Neural cell (in vitro differentiated cells): Measurements from ENCODE around the gene COL5A1. TPM values are rescaled to one million over a fixed set of nuclear protein-coding genes. Genes with fewer than 3 reads are reported as not detected.

Source experiments
- H2AFZ ChIP-seq: fragments of 200-600, 300-800 bp; sonication (generic), shearing (Covaris generic); 2 replicates; pipeline ENCODE4 v1.6.0; 2014; ENCODE audit warnings: low read depth, mild to moderate bottlenecking, antibody characterized with exemption, low read length, moderate library complexity
- H3F3A ChIP-seq: fragments of 200-600 bp; shearing (Covaris generic); 2 replicates; pipeline ENCODE4 v1.6.1; 2016; ENCODE audit warnings: mild to moderate bottlenecking, moderate library complexity, mixed read lengths, antibody characterized with exemption, low read length; ENCODE audit not compliant: insufficient read depth, poor library complexity, severe bottlenecking
- H3K27ac ChIP-seq: fragments of 200-600, 300-800 bp; sonication (generic), shearing (Covaris generic); 2 replicates; pipeline ENCODE4 v1.5.1; 2014; ENCODE audit warnings: mild to moderate bottlenecking, low read length, moderate library complexity
- H3K27me3 ChIP-seq: fragments of 300-800, 200-600 bp; sonication (generic), shearing (Covaris generic); 2 replicates; pipeline ENCODE4 v1.6.0; 2014; ENCODE audit warnings: mild to moderate bottlenecking, low read depth, low read length, moderate library complexity; ENCODE audit not compliant: insufficient read depth
- H3K36me3 ChIP-seq: fragments of 300-800, 200-600 bp; sonication (generic), shearing (Covaris generic); 2 replicates; pipeline ENCODE4 v1.5.1; 2014; ENCODE audit warnings: mild to moderate bottlenecking, antibody characterized with exemption, low read length, moderate library complexity; ENCODE audit not compliant: insufficient read depth
- H3K4me2 ChIP-seq: fragments of 300-800, 200-600 bp; sonication (generic), shearing (Covaris generic); 2 replicates; pipeline ENCODE4 v1.6.0; 2014; ENCODE audit warnings: mild to moderate bottlenecking, low read length
- H3K4me3 ChIP-seq: fragments of 300-800, 200-600 bp; sonication (generic), shearing (Covaris generic); 2 replicates; pipeline ENCODE4 v1.5.1; 2014; ENCODE audit warnings: mild to moderate bottlenecking, low read length, moderate library complexity
- H3K79me2 ChIP-seq: fragments of 200-600 bp; shearing (Covaris generic); replicated peaks from 2 replicates; pipeline ENCODE4 v1.6.0; 2014; ENCODE audit warnings: mild to moderate bottlenecking, low read length, moderate library complexity; ENCODE audit not compliant: insufficient read depth
- H3K9ac ChIP-seq: fragments of 300-800, 200-600 bp; sonication (generic), shearing (Covaris generic); 2 replicates; pipeline ENCODE4 v1.6.1; 2016; ENCODE audit warnings: mild to moderate bottlenecking, low read length, mixed read lengths
- H3K9me2 ChIP-seq: fragments of 200-600 bp; shearing (Covaris generic); 2 replicates; pipeline ENCODE4 v1.6.1; 2016; ENCODE audit warnings: mild to moderate bottlenecking, low read length, mixed read lengths; ENCODE audit not compliant: insufficient read depth
- H3K9me3 ChIP-seq: fragments of 200-600, 300-800 bp; sonication (generic), shearing (Covaris generic); 2 replicates; pipeline ENCODE4 v1.6.1; 2016; ENCODE audit warnings: mild to moderate bottlenecking, mixed run types, low read length, moderate library complexity, mixed read lengths
- H4K20me1 ChIP-seq: fragments of 200-600 bp; shearing (Covaris generic); 2 replicates; pipeline ENCODE4 v1.6.1; 2016; ENCODE audit warnings: mild to moderate bottlenecking, mixed run types; ENCODE audit not compliant: insufficient read depth
- EP300 ChIP-seq: fragments of 450-650 bp; conservative IDR thresholded peaks from 2 replicates; pipeline ENCODE4 v1.6.1; 2014; ENCODE audit warnings: antibody characterized with exemption, mild to moderate bottlenecking, moderate library complexity; ENCODE audit not compliant: poor library complexity, severe bottlenecking
- EZH2 ChIP-seq: fragments of 200-600, 300-800 bp; shearing (Covaris generic), sonication (generic); IDR thresholded peaks from 2 replicates; pipeline ENCODE4 v1.6.1; 2014; ENCODE audit warnings: antibody characterized with exemption, low read length, borderline replicate concordance, mild to moderate bottlenecking; ENCODE audit not compliant: insufficient read depth, poor library complexity, severe bottlenecking
- MXI1 ChIP-seq: fragments of 450-650 bp; conservative IDR thresholded peaks from 2 replicates; pipeline ENCODE4 v1.6.1; 2014; ENCODE audit warnings: antibody characterized with exemption, mild to moderate bottlenecking; ENCODE audit not compliant: poor library complexity, severe bottlenecking
- POLR2AphosphoS5 ChIP-seq: IDR thresholded peaks from 2 replicates; pipeline ENCODE4 v1.6.1; 2012
- RAD21 ChIP-seq: fragments of 450-650 bp; conservative IDR thresholded peaks from 2 replicates; pipeline ENCODE4 v1.6.1; 2014; ENCODE audit warnings: antibody characterized with exemption, mild to moderate bottlenecking, moderate library complexity
- SMC3 ChIP-seq: fragments of 450-650 bp; conservative IDR thresholded peaks from 2 replicates; pipeline ENCODE4 v1.6.1; 2014; ENCODE audit warnings: antibody characterized with exemption, mild to moderate bottlenecking, moderate library complexity; ENCODE audit not compliant: poor library complexity
- TAF1 ChIP-seq: IDR thresholded peaks from 2 replicates; pipeline ENCODE4 v1.6.1; 2012; ENCODE audit warnings: low read depth
- polyA plus RNA-seq: library from polyadenylated mRNA; depleted of rRNA; stranded (reverse); fragments of >200 nt; gene quantifications from 2 replicates; pipeline ENCODE4 v1.2.3, GENCODE V29; 2014
- TF ChIP-seq, protein P1 (sequence below): fragments of 450-650 bp; IDR thresholded peaks from 2 replicates; pipeline ENCODE4 v1.5.1; 2014; ENCODE audit warnings: antibody characterized with exemption, mild to moderate bottlenecking, moderate library complexity; ENCODE audit not compliant: poor library complexity, severe bottlenecking
- TF ChIP-seq, protein P2 (sequence below): IDR thresholded peaks from 2 replicates; pipeline ENCODE4 v1.6.1; 2012; ENCODE audit warnings: borderline replicate concordance

The COL5A1 gene
- polyA plus RNA-seq, 1 donor from 2014 or later, result not detected

DNA sequence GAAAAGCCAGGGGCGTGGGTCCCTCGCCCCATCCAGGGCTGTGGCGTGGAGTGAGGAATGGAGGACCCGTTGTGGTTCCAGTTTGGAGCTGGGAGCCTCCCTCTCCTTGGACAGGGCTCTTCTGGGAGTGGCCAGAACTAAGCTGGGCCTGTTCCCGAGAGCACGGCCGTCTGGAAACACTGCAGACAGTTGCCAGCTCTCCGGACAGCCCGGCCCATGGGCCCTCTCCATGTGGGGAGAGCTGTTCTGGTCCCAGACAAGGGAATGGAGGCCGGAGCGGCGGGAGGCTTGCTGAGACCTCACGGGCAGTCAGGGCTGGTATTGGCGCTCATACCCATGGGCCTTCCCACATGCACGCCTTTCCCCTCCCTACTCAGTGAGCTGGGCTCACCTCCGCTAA is 193.8 kb downstream of the COL5A1 start:
- no peaks in the 10 kb centered on the region for H3K9me3 ChIP-seq
- H3F3A ChIP-seq, result no peaks in the 10 kb centered on the region
- H3K27ac ChIP-seq, result no peak overlapping the region
- no peaks in the 10 kb centered on the region for H4K20me1 ChIP-seq
- H3K36me3 ChIP-seq, result no peaks in the 10 kb centered on the region
- TF ChIP-seq SMC3 (no peak), EZH2 (no peak), TAF1 (no peak), RAD21 (no peak), POLR2AphosphoS5 (no peak), MXI1 (no peak), EP300 (no peak)
- TF ChIP-seq, protein P1, sequence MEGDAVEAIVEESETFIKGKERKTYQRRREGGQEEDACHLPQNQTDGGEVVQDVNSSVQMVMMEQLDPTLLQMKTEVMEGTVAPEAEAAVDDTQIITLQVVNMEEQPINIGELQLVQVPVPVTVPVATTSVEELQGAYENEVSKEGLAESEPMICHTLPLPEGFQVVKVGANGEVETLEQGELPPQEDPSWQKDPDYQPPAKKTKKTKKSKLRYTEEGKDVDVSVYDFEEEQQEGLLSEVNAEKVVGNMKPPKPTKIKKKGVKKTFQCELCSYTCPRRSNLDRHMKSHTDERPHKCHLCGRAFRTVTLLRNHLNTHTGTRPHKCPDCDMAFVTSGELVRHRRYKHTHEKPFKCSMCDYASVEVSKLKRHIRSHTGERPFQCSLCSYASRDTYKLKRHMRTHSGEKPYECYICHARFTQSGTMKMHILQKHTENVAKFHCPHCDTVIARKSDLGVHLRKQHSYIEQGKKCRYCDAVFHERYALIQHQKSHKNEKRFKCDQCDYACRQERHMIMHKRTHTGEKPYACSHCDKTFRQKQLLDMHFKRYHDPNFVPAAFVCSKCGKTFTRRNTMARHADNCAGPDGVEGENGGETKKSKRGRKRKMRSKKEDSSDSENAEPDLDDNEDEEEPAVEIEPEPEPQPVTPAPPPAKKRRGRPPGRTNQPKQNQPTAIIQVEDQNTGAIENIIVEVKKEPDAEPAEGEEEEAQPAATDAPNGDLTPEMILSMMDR, result no peak
- TF ChIP-seq, protein P2, sequence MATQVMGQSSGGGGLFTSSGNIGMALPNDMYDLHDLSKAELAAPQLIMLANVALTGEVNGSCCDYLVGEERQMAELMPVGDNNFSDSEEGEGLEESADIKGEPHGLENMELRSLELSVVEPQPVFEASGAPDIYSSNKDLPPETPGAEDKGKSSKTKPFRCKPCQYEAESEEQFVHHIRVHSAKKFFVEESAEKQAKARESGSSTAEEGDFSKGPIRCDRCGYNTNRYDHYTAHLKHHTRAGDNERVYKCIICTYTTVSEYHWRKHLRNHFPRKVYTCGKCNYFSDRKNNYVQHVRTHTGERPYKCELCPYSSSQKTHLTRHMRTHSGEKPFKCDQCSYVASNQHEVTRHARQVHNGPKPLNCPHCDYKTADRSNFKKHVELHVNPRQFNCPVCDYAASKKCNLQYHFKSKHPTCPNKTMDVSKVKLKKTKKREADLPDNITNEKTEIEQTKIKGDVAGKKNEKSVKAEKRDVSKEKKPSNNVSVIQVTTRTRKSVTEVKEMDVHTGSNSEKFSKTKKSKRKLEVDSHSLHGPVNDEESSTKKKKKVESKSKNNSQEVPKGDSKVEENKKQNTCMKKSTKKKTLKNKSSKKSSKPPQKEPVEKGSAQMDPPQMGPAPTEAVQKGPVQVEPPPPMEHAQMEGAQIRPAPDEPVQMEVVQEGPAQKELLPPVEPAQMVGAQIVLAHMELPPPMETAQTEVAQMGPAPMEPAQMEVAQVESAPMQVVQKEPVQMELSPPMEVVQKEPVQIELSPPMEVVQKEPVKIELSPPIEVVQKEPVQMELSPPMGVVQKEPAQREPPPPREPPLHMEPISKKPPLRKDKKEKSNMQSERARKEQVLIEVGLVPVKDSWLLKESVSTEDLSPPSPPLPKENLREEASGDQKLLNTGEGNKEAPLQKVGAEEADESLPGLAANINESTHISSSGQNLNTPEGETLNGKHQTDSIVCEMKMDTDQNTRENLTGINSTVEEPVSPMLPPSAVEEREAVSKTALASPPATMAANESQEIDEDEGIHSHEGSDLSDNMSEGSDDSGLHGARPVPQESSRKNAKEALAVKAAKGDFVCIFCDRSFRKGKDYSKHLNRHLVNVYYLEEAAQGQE, result no peak
- H3K4me2 ChIP-seq, result no peak overlapping the region
- H3K79me2 ChIP-seq, result no peaks in the 10 kb centered on the region
- no peaks in the 10 kb centered on the region for H3K9me2 ChIP-seq
- H3K4me3 ChIP-seq, result no peak overlapping the region
- no peak overlapping the region for H2AFZ ChIP-seq
- H3K9ac ChIP-seq, result no peak overlapping the region
- H3K27me3 ChIP-seq, result no peaks in the 10 kb centered on the region

DNA sequence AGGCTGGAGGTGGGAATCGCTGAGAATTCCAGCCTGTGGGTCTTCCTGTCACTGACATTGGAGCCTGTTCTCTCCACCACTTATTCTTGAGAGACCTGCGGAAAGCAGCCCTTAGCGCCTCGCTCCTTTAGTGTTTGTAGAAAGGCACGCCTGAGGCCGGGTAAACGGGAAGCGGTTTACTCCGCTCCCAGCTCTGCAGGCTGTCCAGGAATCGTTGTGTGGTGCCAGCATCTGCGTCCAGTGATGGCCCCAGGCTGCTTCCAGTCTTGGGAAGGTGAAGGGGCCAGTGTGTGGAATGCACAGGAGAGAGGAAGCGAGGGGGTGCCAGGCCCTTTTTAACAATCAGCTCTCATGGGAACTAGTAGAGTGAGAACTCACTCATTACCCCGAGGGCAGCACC is 194.4 kb downstream of the COL5A1 start:
- Histone ChIP-seq H2AFZ (no peak overlapping the region), H3K4me2 (no peak overlapping the region), H3F3A (no peaks in the 10 kb centered on the region), H3K79me2 (no peaks in the 10 kb centered on the region), H3K36me3 (no peaks in the 10 kb centered on the region), H3K4me3 (no peak overlapping the region), H3K9me2 (no peaks in the 10 kb centered on the region), H3K9me3 (no peaks in the 10 kb centered on the region), H3K27me3 (no peaks in the 10 kb centered on the region), H4K20me1 (no peaks in the 10 kb centered on the region), H3K27ac (no peak overlapping the region), H3K9ac (no peak overlapping the region)
- TF ChIP-seq SMC3 (no peak), TAF1 (no peak), POLR2AphosphoS5 (no peak), EZH2 (no peak), MXI1 (no peak), RAD21 (no peak), EP300 (no peak)
- TF ChIP-seq, protein P1, result no peak
- TF ChIP-seq, protein P2, result no peak
